HL-60 (cell line): ENCODE results near the gene CANX.
"Not testable (repeated sequence)": the region's sequence is repeated elsewhere in the genome, so short reads cannot be mapped to it uniquely, and the experiment has no call there.

Experiments
- DNase-seq, 2 experiments: peaks; one replicate each; pipeline ENCODE4 v3.0.0-alpha.2; 2010 to 2020; ENCODE audit warnings: low read depth in 1 of 2, low spot score in 1 of 2
- H3K27ac ChIP-seq: fragments of 250-450 bp; sonication (Bioruptor Pico); replicated peaks from 2 replicates; pipeline ENCODE4 v1.5.1; 2020; ENCODE audit warnings: mild to moderate bottlenecking, moderate library complexity
- H3K27me3 ChIP-seq: fragments of 250-450 bp; sonication (Bioruptor Pico); 2 replicates; pipeline ENCODE4 v1.5.1; 2021; ENCODE audit warnings: mild to moderate bottlenecking, moderate library complexity; ENCODE audit not compliant: insufficient read depth, poor library complexity, severe bottlenecking
- H3K4me3 ChIP-seq: replicated peaks from 2 replicates; pipeline ENCODE4 v1.5.1; 2011; ENCODE audit warnings: mild to moderate bottlenecking, control low read depth, low read length; ENCODE audit not compliant: insufficient read depth
- CTCF ChIP-seq: IDR thresholded peaks from one replicate; pipeline ENCODE4 v1.5.1; 2011; ENCODE audit warnings: low read length, control low read depth, inconsistent platforms; ENCODE audit not compliant: insufficient read depth
- GABPA ChIP-seq: IDR thresholded peaks from 2 replicates; pipeline ENCODE4 v1.6.1; 2012; ENCODE audit warnings: low read depth
- POLR2AphosphoS5 ChIP-seq: IDR thresholded peaks from 2 replicates; pipeline ENCODE4 v1.6.1; 2012; ENCODE audit warnings: low read depth
- REST ChIP-seq: IDR thresholded peaks from 2 replicates; pipeline ENCODE4 v1.6.1; 2012; ENCODE audit warnings: low read depth; ENCODE audit not compliant: insufficient replicate concordance
- SPI1 ChIP-seq: IDR thresholded peaks from 2 replicates; pipeline ENCODE4 v1.6.1; 2012; ENCODE audit warnings: low read depth, mild to moderate bottlenecking, borderline replicate concordance
- long read RNA-seq: library from polyadenylated mRNA; unstranded; transcript quantifications from one replicate; pipeline ENCODE4 v2.0.0, GENCODE V29; 2020

Gene CANX
- long read RNA-seq, full-length matches to known transcripts: 3,130 of 3,761 reads
- long read RNA-seq, partial matches to known transcripts: 476 of 3,761 reads
- long read RNA-seq, other reads (novel, unspliced or antisense): 155 of 3,761 reads

DNA sequence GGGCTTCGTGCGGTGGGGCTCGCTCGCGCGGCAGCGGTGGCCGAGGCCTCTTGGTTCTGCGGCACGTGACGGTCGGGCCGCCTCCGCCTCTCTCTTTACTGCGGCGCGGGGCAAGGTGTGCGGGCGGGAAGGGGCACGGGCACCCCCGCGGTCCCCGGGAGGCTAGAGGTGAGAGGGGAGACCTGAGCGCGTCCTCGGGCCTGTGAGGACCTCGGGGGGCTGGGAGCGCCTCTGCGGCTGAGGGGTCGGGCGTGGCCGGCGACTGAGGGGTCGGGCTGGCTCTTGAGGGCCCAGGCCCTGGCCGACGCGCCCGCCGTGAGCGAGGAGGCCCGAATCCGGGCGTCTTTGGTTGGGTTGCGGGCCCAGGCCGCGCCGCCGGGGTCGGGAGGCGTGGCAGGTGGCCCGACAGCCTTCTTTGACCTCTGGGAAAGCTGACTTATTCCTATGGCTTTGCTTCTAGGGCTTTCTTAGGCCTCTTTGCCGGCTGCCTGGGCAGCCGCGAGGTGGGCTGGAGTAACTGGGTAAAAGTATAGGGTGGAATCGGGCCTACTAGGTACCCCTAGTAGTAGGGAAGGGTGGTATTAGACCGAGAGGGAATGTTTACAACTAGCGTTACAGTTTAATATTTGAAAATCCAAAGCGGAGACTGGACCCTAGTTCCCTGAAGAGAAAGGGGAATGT, at the start of gene CANX:
Gene CANX, plus strand, starts transcription at position 33 of the 681 bp plus-strand sequence. CDS start 6,715 bp downstream, outside the sequence.
- H3K4me3 ChIP-seq: peak within 1 kb of the TSS; percentile 74
- DNase-seq: no peak
- H3K27me3 ChIP-seq: no peaks in the 10 kb centered on the region
- H3K27ac ChIP-seq: peak within 1 kb of the TSS; percentile 98
- TF ChIP-seq GABPA (no peak), REST (peak; percentile 60), POLR2AphosphoS5 (peak; percentile 90)

- not testable (repeated sequence) for H3K4me3 ChIP-seq, DNase-seq, H3K27ac ChIP-seq, H3K27me3 ChIP-seq
Measured at GRCh38 chr5:179649166-179649703, 49.5 kb upstream of the CANX start.

DNA sequence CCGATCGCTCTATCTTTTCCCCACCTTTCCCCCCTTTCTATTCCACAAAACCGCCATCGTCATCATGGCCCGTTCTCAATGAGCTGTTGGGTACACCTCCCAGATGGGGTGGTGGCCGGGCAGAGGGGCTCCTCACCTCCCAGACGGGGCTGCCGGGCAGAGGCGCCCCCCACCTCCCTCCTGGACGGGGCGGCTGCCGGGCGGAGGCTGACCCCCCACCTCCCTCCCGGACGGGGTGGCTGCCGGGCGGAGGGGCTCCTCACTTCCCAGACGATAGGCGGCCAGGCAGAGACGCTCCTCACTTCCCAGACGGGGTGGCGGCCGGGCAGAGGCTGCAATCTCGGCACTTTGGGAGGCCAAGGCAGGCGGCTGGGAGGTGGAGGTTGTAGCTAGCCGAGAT, 48.5 kb upstream of the CANX start:
- H3K27me3 ChIP-seq, DNase-seq, H3K4me3 ChIP-seq, H3K27ac ChIP-seq: not testable (repeated sequence)

GRCh38 chr5:179653135-179653534, 45.6 kb upstream of the CANX start:
- not testable (repeated sequence) for H3K4me3 ChIP-seq, DNase-seq, H3K27me3 ChIP-seq, H3K27ac ChIP-seq
- TF ChIP-seq SPI1: peak; percentile 72

- not testable (repeated sequence) for H3K4me3 ChIP-seq, H3K27me3 ChIP-seq, H3K27ac ChIP-seq, DNase-seq
Measured at GRCh38 chr5:179657302-179658178, 41.2 kb upstream of the CANX start.

DNA sequence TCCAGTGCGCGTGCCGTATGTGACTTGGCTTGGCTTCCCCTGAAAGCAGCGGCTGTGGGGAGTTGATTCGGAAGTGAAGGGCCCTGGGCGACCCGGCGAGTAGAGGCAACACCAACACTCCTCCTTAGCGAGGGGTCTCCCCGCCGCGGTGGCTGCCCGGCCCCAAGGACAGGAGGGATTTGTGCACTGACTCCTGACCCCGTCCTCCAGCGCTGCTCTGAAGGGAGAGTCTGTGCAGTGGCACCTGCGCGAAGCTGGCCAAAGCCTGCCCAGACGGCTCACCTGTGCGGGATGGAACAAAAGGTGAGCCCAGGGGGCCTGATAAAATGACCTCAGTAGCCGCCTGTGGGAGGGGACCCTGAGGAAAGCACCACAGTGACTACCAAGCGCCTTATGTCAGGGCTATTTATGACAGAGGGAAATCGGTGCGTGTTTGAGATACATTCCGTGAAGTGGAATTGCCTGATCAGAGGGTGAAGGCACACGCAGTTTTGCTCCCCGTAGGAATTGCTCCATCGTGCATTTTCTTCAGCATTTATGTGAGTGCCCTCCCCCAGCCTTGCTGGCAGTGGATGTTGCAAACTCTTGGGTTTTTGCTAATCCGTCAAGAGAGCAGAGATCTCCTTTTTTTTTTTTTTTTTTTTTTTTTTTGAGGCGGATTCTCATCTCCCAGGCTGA, 40.4 kb upstream of the CANX start:
- H3K27me3 ChIP-seq: not testable (repeated sequence)
- peak; percentile 47 to 88 for DNase-seq
- H3K27ac ChIP-seq: peak overlapping the region; percentile 79
- H3K4me3 ChIP-seq: peak overlapping the region; percentile 66

DNA sequence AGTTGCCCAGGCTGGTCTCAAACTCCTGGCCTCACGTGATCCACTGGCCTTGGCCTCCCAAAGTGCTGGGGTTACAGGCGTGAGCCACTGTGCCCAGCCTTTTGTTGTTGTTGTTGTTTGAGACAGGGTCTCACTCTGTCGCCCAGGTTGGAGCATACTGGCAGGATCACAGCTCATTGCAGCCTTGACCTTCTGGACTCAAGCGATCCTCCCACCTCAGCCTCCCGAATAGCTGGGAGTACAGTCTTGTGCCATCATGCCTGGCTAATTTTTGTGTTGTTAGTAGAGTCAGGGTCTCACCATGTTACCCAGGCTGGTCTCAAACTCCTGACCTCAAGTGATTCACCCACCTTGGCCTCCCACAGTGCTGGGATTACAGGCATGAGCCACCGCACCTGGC, 37.1 kb upstream of the CANX start:
- H3K27ac ChIP-seq, H3K27me3 ChIP-seq, H3K4me3 ChIP-seq, DNase-seq: not testable (repeated sequence)

GRCh38 chr5:179668391-179668790, 30.4 kb upstream of the CANX start:
- Histone ChIP-seq H3K4me3 (no peak overlapping the region), H3K27ac (no peak overlapping the region), H3K27me3 (no peaks in the 10 kb centered on the region)
- no peak for TF ChIP-seq REST
- peak; percentile 99 for TF ChIP-seq CTCF
- DNase-seq: peak; percentile 45 to 78
